Trophoblast cell (in vitro differentiated cells and primary cell): ENCODE data around the gene BRD9. TPM values are rescaled to one million over a fixed set of nuclear protein-coding genes. Genes with fewer than 3 reads are reported as not detected.
"Not testable (repeated sequence)": the region's sequence is repeated elsewhere in the genome, so short reads cannot be mapped to it uniquely, and the experiment has no call there.

ENCODE experiments used
- DNase-seq, 2 donors: peaks; one replicate each; pipeline ENCODE4 v3.0.0-alpha.2; 2016
- H2AFZ ChIP-seq: 2 replicates; pipeline ENCODE4 v1.6.1; 2013; ENCODE audit warnings: low read length, moderate library complexity, mild to moderate bottlenecking; ENCODE audit not compliant: insufficient read depth, poor library complexity
- H2AK5ac ChIP-seq: 2 replicates; pipeline ENCODE4 v1.6.1; 2013; ENCODE audit warnings: mild to moderate bottlenecking, low read length
- H2BK120ac ChIP-seq: 2 replicates; pipeline ENCODE4 v1.6.1; 2013; ENCODE audit warnings: low read length, mild to moderate bottlenecking, moderate library complexity; ENCODE audit not compliant: insufficient read depth, poor library complexity
- H2BK12ac ChIP-seq: 2 replicates; pipeline ENCODE4 v1.6.1; 2013; ENCODE audit warnings: mild to moderate bottlenecking, low read length, moderate library complexity
- H2BK5ac ChIP-seq: 2 replicates; pipeline ENCODE4 v1.6.1; 2013; ENCODE audit warnings: low read length, low read depth, moderate library complexity, mild to moderate bottlenecking; ENCODE audit not compliant: poor library complexity
- H3K14ac ChIP-seq: 2 replicates; pipeline ENCODE4 v1.6.1; 2013; ENCODE audit warnings: mild to moderate bottlenecking, low read length
- H3K18ac ChIP-seq: 2 replicates; pipeline ENCODE4 v1.6.1; 2013; ENCODE audit warnings: mild to moderate bottlenecking, low read length
- H3K23ac ChIP-seq: 2 replicates; pipeline ENCODE4 v1.6.1; 2013; ENCODE audit warnings: low read length
- H3K27ac ChIP-seq: 2 replicates; pipeline ENCODE4 v1.5.1; 2013; ENCODE audit warnings: low read depth, mild to moderate bottlenecking, inconsistent platforms, low read length, moderate library complexity
- H3K27me3 ChIP-seq: 2 replicates; pipeline ENCODE4 v1.6.1; 2013; ENCODE audit warnings: inconsistent platforms, mild to moderate bottlenecking, low read length, moderate library complexity; ENCODE audit not compliant: insufficient read depth
- H3K36me3 ChIP-seq, 2 experiments: 1 replicate in 1 of 2; 2 replicates in 1 of 2; pipeline ENCODE4 v1.6.1; 2013; ENCODE audit warnings: low read length in 2 of 2, mild to moderate bottlenecking in 2 of 2, moderate library complexity in 1 of 2; ENCODE audit not compliant: insufficient read depth in 2 of 2, control insufficient read depth in 1 of 2
- H3K4ac ChIP-seq: 2 replicates; pipeline ENCODE4 v1.6.1; 2013; ENCODE audit warnings: low read depth, mild to moderate bottlenecking, low read length, moderate library complexity
- H3K4me1 ChIP-seq, 2 experiments: 1 replicate in 1 of 2; 2 replicates in 1 of 2; pipeline ENCODE4 v1.6.1; 2013; ENCODE audit warnings: low read length in 2 of 2, mild to moderate bottlenecking in 2 of 2, moderate library complexity in 1 of 2; ENCODE audit not compliant: insufficient read depth in 2 of 2, control insufficient read depth in 1 of 2
- H3K4me2 ChIP-seq: 2 replicates; pipeline ENCODE4 v1.6.1; 2013; ENCODE audit warnings: inconsistent platforms, mild to moderate bottlenecking, low read length, moderate library complexity
- H3K4me3 ChIP-seq: 2 replicates; pipeline ENCODE4 v1.5.1; 2013; ENCODE audit warnings: mild to moderate bottlenecking, low read depth, low read length, inconsistent platforms
- H3K79me1 ChIP-seq: one replicate; pipeline ENCODE4 v1.6.1; 2013; ENCODE audit warnings: low read length
- H3K79me2 ChIP-seq: 2 replicates; pipeline ENCODE4 v1.6.1; 2013; ENCODE audit warnings: low read length, mild to moderate bottlenecking; ENCODE audit not compliant: control insufficient read depth, insufficient read depth, poor library complexity
- H3K9ac ChIP-seq: 2 replicates; pipeline ENCODE4 v1.6.1; 2013; ENCODE audit warnings: mild to moderate bottlenecking, low read length
- H3K9me3 ChIP-seq: 2 replicates; pipeline ENCODE4 v1.6.1; 2013; ENCODE audit warnings: low read depth, mild to moderate bottlenecking, control low read depth, inconsistent platforms, low read length; ENCODE audit not compliant: insufficient read depth
- H4K12ac ChIP-seq: 2 replicates; pipeline ENCODE4 v1.6.1; 2013; ENCODE audit warnings: low read depth, mild to moderate bottlenecking, low read length, moderate library complexity
- H4K8ac ChIP-seq: 2 replicates; pipeline ENCODE4 v1.6.1; 2013; ENCODE audit warnings: low read depth, mild to moderate bottlenecking, low read length, moderate library complexity
- H4K91ac ChIP-seq: one replicate; pipeline ENCODE4 v1.6.1; 2013; ENCODE audit warnings: low read depth, mild to moderate bottlenecking, low read length, moderate library complexity
- WGBS: extraction: QIAGEN DNeasy Blood & Tissue Kit; methylation state at CpG from one replicate; pipeline ENCODE4 v1.1.7; 2013; ENCODE audit warnings: missing lambda C conversion rate; ENCODE audit not compliant: insufficient read length, insufficient coverage; ENCODE audit errors: extremely low coverage; 5-methylcytosine and 5-hydroxymethylcytosine counted together
- polyA plus RNA-seq: library from polyadenylated mRNA; stranded (reverse); fragments of 200-250 nt; gene quantifications from 2 replicates; pipeline ENCODE4 v1.2.3, GENCODE V29; 2013

BRD9 gene
- polyA plus RNA-seq, result 22.7 and 23.8 TPM in 2 replicates

- peak within 1 kb of the TSS; percentile 93 for H3K4me2 ChIP-seq
- H3K14ac ChIP-seq, result peak within 1 kb of the TSS; percentile 93
- no peaks in the 10 kb centered on the region for H3K9me3 ChIP-seq
- DNase-seq, result peak; percentile 79 to 87
- H2BK120ac ChIP-seq, result peak within 1 kb of the TSS; percentile 73
- peak within 1 kb of the TSS; percentile 96 for H2AFZ ChIP-seq
- no peaks in the 10 kb centered on the region for H3K27me3 ChIP-seq
- H3K9ac ChIP-seq, result peak within 1 kb of the TSS; percentile 92
- peaks cover 17% of the 10 kb centered on the region for H3K79me2 ChIP-seq
- H3K4me1 ChIP-seq, result peaks cover 13% of the 10 kb centered on the region in 2 experiments
- peak within 1 kb of the TSS; percentile 93 for H4K12ac ChIP-seq
- peak within 1 kb of the TSS; percentile 42 for H3K27ac ChIP-seq
- H4K8ac ChIP-seq, result peak within 1 kb of the TSS; percentile 96
- peak within 1 kb of the TSS; percentile 83 for H4K91ac ChIP-seq
- H2AK5ac ChIP-seq, result peak within 1 kb of the TSS; percentile 89
- H3K4me3 ChIP-seq, result peak within 1 kb of the TSS; percentile 97
- H3K23ac ChIP-seq, result peak within 1 kb of the TSS; percentile 64
- WGBS, result no CpG with 5 or more reads among the region's 91 CpGs
- peak within 1 kb of the TSS; percentile 73 for H2BK5ac ChIP-seq
- H3K18ac ChIP-seq, result peak within 1 kb of the TSS; percentile 94
- no peak within 1 kb of the TSS for H2BK12ac ChIP-seq
- H3K79me1 ChIP-seq, result peaks cover 12% of the 10 kb centered on the region
- H3K4ac ChIP-seq, result peak within 1 kb of the TSS; percentile 88
- H3K36me3 ChIP-seq, result peaks cover 32 to 52% of the 10 kb centered on the region in 2 experiments
These were observed at the start of gene BRD9, which contains the start of gene TRIP13 for GRCh38 chr5:892394-893136. BRD9 (minus strand) TSS chr5:892801; CDS start chr5:892657, 144 bp downstream. TRIP13 (plus strand) TSS chr5:892884; CDS start chr5:892999, 115 bp downstream.

DNA sequence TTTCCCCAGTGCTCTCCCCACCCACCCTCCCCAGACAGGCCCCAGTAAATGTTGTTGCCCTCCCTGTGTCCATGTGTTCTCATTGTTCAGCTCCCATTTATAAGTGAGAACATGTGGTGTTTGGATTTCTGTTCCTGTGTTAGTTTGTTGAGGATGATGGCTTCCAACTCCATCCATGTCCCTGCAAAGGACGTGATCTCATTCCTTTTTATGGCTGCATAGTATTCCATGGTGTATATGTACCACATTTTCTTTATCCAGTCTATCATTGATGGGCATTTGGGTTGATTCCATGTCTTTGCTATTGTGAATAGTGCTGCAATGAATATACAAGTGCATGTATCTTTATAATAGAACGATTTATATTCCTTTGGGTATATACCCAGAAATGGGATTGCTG, 48.1 kb upstream of the BRD9 start:
- H4K91ac ChIP-seq, H2AFZ ChIP-seq, DNase-seq, H3K79me2 ChIP-seq, H2BK5ac ChIP-seq, H3K36me3 ChIP-seq, H3K18ac ChIP-seq, H2BK120ac ChIP-seq, H3K4me3 ChIP-seq, H2AK5ac ChIP-seq, H3K4me1 ChIP-seq, H4K12ac ChIP-seq, H4K8ac ChIP-seq, H3K23ac ChIP-seq, H3K4me2 ChIP-seq, H3K27me3 ChIP-seq, H3K14ac ChIP-seq, H3K79me1 ChIP-seq, H3K27ac ChIP-seq, H3K9me3 ChIP-seq, H2BK12ac ChIP-seq, H3K4ac ChIP-seq, H3K9ac ChIP-seq: not testable (repeated sequence)
- WGBS, result no CpG with 5 or more reads among the region's 2 CpGs

GRCh38 chr5:939368-939767, 46.8 kb upstream of the BRD9 start:
- no peaks in the 10 kb centered on the region for H3K79me2 ChIP-seq
- no peak overlapping the region for H4K12ac ChIP-seq
- no peak overlapping the region for H3K14ac ChIP-seq
- H2BK120ac ChIP-seq, result no peak overlapping the region
- no peak overlapping the region for H4K8ac ChIP-seq
- no peak overlapping the region for H2BK5ac ChIP-seq
- H3K4ac ChIP-seq, result no peak overlapping the region
- H3K4me3 ChIP-seq, result no peak overlapping the region
- no peaks in the 10 kb centered on the region for H3K4me1 ChIP-seq
- no peak overlapping the region for H3K4me2 ChIP-seq
- WGBS, result no CpG with 5 or more reads among the region's 7 CpGs
- no peak overlapping the region for H2AK5ac ChIP-seq
- no peak overlapping the region for H3K27ac ChIP-seq
- no peak overlapping the region for H2AFZ ChIP-seq
- no peak overlapping the region for H3K23ac ChIP-seq
- H3K9ac ChIP-seq, result no peak overlapping the region
- H3K9me3 ChIP-seq, result peaks cover 8% of the 10 kb centered on the region
- H3K79me1 ChIP-seq, result no peaks in the 10 kb centered on the region
- H3K27me3 ChIP-seq, result no peaks in the 10 kb centered on the region
- no peak overlapping the region for H2BK12ac ChIP-seq
- no peak overlapping the region for H3K18ac ChIP-seq
- DNase-seq, result no peak
- H3K36me3 ChIP-seq, result no peaks in the 10 kb centered on the region
- no peak overlapping the region for H4K91ac ChIP-seq

DNA sequence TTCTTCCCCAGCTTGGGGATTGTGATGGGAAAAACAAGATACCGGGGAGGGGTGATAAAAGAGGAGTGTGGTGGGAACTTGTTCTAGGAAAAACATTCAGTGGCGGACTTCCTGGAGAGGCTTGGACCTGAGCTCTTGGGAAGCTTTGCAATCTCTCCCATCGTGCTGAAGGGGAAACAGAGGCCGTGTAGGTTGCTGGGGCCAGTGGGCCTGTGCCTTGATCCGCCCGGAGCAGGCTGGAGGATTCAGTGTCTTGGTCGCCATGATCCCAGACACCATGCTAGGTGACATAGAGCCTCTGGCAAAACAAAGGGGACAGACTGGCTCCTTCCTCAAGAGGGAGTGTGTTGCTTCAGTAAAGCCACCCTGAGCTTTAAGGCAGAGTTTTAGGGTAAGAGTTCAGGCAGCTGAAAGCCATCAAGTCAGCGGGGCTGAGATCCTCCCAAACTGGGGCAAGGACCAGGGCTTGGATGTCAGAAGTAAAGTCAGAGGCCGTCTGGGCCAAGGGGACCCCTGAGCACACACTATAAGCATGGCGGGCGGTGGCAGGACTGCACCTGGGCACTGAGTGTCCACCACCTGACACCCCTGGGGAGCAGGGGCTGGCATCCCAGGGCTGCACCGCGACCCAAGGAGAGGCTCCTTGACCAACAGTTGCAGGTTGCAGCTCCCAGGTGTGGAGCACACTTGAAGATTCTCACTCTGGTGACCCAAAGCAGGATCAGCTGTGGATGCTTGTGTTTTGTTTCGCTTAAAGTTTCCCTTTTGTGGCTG, 44.7 kb upstream of the BRD9 start:
- Histone ChIP-seq H2BK5ac (no peak overlapping the region), H4K8ac (no peak overlapping the region), H3K4me2 (no peak overlapping the region), H3K23ac (no peak overlapping the region), H3K27ac (no peak overlapping the region), H3K79me2 (no peaks in the 10 kb centered on the region), H3K27me3 (no peaks in the 10 kb centered on the region), H3K4me3 (no peak overlapping the region), H2AFZ (no peak overlapping the region), H2BK12ac (no peak overlapping the region), H4K91ac (no peak overlapping the region), H3K36me3 (no peaks in the 10 kb centered on the region), H3K9ac (no peak overlapping the region), H4K12ac (no peak overlapping the region), H2AK5ac (no peak overlapping the region), H2BK120ac (no peak overlapping the region), H3K79me1 (no peaks in the 10 kb centered on the region), H3K4me1 (no peaks in the 10 kb centered on the region), H3K18ac (no peak overlapping the region), H3K9me3 (peaks cover 7% of the 10 kb centered on the region), H3K14ac (no peak overlapping the region), H3K4ac (no peak overlapping the region)
- WGBS, result no CpG with 5 or more reads among the region's 14 CpGs
- DNase-seq, result no peak
